Mucosa of descending colon (tissue), 3 donors: ENCODE results near the gene LRCH1. TPM values are rescaled to one million over a fixed set of nuclear protein-coding genes. Genes with fewer than 3 reads are reported as not detected.

Experiments used
- ATAC-seq: fragments of 200-7000 bp; cut with Tn5 transposase; one replicate; pipeline ENCODE4 v1.9.1; 2020; ENCODE audit warnings: mild to moderate bottlenecking, moderate library complexity
- DNase-seq, 3 donors: peaks; one replicate each; pipeline ENCODE4 v3.0.0-alpha.2; 2020
- H3K36me3 ChIP-seq: fragments of 200-600 bp; one replicate; pipeline ENCODE4 v1.8.0; 2021; ENCODE audit warnings: low read depth, mild to moderate bottlenecking
- H3K4me1 ChIP-seq: fragments of 200-600 bp; one replicate; pipeline ENCODE4 v1.8.0; 2021; ENCODE audit warnings: low read depth, mild to moderate bottlenecking
- H3K4me3 ChIP-seq: fragments of 200-600 bp; one replicate; pipeline ENCODE4 v1.8.0; 2021; ENCODE audit warnings: mild to moderate bottlenecking
- H3K9me3 ChIP-seq: fragments of 200-600 bp; one replicate; pipeline ENCODE4 v1.8.0; 2021; ENCODE audit warnings: mild to moderate bottlenecking
- intact Hi-C, 2 donors: fragments of 100-400 bp; cut with DNase I in 1 of 2; cut with micrococcal nuclease in 1 of 2; formaldehyde crosslinking; loops; one replicate each; pipeline versions ENCODE4 v1.11.0 to v1.11.1; 2022; cut with DNase I, micrococcal nuclease
- total RNA-seq, 3 donors: library from RNA; stranded (reverse); fragmentation: NEBNext Ultra II Directional in 2 of 3; extraction: Animal tissue kit (Norgen Biotek cat#: 25700) in 2 of 3; gene quantifications; one replicate each; pipeline versions ENCODE4 v1.2.1 to v1.2.4, GENCODE V29; 2021 to 2023
- TF ChIP-seq, protein P1 (sequence below): fragments of 200-600 bp; IDR thresholded peaks from one replicate; pipeline ENCODE4 v1.8.0; 2022; ENCODE audit warnings: antibody characterized with exemption, mild to moderate bottlenecking
- donor health status: DM: no; HTN: no; CAD: no; lungs with moderate emphysema.
- donor health status: DM: no; HTN: no; CAD: no.
- donor health status: DM: no; HTN: yes; CAD: no.

Gene LRCH1
- total RNA-seq, 3 donors from 2014 or later = 13.4 to 44.1 (median 16.1) TPM

DNA sequence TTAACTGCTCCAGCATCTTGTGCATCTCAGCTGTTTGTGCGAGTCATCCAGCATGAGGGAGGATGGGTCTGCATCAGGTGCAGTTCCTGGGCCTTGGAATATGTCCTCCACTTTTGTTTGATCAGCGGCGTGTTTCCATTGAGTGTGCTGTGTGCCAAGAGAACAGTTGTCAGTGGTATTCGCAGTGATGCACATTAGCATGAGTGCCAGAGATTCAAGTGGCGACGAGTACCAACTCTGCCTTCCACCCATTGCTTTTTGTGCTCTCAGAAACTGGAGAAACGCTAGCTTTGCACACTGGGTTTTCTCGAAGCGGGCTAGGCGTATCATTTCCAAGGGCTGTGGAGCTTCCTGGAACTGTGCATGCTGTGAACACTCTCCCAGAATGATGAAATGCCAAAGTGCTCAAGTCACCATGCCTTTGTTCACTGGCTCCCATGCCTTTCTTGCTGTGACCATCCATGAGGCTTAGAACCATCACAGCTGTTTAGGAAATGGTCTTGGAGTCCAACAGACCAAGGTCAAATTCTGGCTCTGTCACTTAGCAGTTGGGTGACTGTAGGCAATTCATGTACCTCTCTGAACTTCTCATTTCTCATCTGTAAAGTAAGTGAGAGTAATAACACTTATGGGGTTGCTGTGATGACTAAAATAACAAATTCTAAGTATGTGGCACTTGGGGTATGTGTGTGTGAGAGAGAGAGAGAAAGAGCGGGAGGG lies 18.4 kb downstream of the LRCH1 start:
- DNase-seq = no peak
- TF ChIP-seq, protein P1, sequence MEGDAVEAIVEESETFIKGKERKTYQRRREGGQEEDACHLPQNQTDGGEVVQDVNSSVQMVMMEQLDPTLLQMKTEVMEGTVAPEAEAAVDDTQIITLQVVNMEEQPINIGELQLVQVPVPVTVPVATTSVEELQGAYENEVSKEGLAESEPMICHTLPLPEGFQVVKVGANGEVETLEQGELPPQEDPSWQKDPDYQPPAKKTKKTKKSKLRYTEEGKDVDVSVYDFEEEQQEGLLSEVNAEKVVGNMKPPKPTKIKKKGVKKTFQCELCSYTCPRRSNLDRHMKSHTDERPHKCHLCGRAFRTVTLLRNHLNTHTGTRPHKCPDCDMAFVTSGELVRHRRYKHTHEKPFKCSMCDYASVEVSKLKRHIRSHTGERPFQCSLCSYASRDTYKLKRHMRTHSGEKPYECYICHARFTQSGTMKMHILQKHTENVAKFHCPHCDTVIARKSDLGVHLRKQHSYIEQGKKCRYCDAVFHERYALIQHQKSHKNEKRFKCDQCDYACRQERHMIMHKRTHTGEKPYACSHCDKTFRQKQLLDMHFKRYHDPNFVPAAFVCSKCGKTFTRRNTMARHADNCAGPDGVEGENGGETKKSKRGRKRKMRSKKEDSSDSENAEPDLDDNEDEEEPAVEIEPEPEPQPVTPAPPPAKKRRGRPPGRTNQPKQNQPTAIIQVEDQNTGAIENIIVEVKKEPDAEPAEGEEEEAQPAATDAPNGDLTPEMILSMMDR = no peak
- H3K9me3 ChIP-seq = no peaks in the 10 kb centered on the region
- no peaks in the 10 kb centered on the region for H3K36me3 ChIP-seq
- ATAC-seq = peak; percentile 44
- peaks cover 4% of the 10 kb centered on the region for H3K4me1 ChIP-seq
- intact Hi-C loops = no loop called here
- H3K4me3 ChIP-seq = no peak overlapping the region

DNA sequence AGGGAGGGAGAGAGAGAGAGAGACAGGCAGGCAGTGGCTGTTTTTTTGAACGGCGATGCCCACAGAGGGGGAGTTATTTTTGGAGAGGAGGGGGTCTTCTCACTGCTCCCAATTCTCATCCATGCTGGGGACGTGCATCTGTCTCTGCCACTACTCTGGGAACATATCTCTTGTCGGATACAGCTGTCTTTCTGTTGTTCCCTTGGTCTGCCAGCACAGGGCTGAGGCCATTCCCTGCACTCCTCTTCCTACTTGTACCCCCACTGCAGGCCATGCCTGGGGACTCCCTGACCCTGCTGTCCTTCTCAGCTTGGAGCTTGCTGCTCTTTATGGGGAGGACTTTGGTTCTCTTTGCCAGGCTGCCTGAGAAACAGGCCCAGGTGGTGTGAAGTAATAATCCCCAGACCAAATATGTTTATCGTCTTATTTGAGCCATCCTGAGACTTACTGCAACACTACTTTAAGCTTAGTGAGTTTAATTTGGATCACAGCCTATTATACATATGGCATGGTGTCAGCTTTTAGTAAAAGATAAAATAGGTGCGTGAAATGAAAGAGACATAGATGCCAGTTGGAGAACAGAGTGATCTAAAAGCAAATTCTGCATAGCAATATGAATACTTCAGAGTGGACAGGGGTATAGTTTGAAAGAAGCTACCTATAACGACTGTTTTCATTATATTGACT lies 19.1 kb downstream of the LRCH1 start:
- no peak overlapping the region for H3K4me3 ChIP-seq
- TF ChIP-seq, protein P1 = no peak
- no peak for DNase-seq
- peaks cover 4% of the 10 kb centered on the region for H3K4me1 ChIP-seq
- intact Hi-C loops = no loop called here
- no peaks in the 10 kb centered on the region for H3K36me3 ChIP-seq
- H3K9me3 ChIP-seq = no peaks in the 10 kb centered on the region
- ATAC-seq = no peak

DNA sequence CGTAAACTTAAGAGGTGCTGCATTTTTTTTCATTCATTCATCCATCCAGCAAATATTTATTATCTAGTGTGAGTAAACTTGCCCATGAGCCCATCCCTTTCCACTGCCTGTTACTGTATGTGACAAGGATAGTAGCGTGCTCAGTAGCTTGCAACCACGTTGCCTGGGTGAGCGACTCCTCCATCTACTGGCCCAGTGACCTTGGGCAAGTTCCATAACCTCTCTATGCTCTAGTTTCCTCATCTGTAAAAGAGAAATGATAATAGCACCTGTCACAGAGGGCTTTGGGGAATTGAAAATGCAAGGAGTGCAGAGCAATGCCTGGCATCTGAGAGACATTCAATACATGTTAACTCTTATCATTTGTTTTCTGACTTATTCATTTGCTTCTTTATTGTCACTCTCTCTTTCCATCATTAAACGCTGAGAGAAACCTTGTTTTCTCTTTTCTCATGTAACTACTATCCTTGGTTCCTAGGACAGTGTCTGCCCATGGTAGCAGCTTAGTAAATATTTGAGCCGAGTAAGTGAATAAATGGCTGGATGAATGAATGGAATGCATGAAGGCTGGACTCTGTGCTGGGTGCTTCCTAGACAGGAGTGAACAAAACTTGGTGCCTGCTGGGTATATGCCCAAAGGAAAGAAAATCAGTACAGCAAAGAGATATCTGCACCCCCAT lies 19.9 kb downstream of the LRCH1 start:
- no peak overlapping the region for H3K4me3 ChIP-seq
- H3K4me1 ChIP-seq = peaks cover 8% of the 10 kb centered on the region
- no peak for DNase-seq
- intact Hi-C loops = no loop called here
- no peak for ATAC-seq
- H3K9me3 ChIP-seq = no peaks in the 10 kb centered on the region
- no peaks in the 10 kb centered on the region for H3K36me3 ChIP-seq
- TF ChIP-seq, protein P1 = no peak

DNA sequence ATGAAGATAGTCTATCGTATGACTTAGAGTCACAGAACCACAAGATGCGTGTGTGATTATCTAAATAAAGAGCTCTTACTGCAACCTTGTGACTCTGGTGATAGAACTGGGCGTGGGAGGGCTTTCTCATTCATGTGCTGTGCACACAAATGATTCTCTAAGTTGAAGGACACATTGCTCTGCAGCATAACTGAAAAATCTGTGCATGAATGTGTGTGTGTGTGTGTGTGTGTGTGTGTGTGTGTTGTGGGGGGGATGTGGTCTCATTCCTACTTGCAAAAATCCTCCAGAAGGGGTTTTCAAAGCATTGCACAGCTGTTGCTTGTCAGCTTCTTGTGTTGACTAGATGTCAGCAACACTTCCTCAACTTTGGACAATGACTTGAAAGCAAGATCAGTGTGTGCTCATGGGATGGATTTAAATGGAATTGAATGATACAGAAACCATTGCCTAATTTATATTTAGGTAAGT lies 22.4 kb downstream of the LRCH1 start:
- no peaks in the 10 kb centered on the region for H3K36me3 ChIP-seq
- peaks cover 8% of the 10 kb centered on the region for H3K4me1 ChIP-seq
- no peak overlapping the region for H3K4me3 ChIP-seq
- no peaks in the 10 kb centered on the region for H3K9me3 ChIP-seq
- intact Hi-C loops = no loop called here
- TF ChIP-seq, protein P1 = no peak
- DNase-seq = no peak
- peak; percentile 40 for ATAC-seq

DNA sequence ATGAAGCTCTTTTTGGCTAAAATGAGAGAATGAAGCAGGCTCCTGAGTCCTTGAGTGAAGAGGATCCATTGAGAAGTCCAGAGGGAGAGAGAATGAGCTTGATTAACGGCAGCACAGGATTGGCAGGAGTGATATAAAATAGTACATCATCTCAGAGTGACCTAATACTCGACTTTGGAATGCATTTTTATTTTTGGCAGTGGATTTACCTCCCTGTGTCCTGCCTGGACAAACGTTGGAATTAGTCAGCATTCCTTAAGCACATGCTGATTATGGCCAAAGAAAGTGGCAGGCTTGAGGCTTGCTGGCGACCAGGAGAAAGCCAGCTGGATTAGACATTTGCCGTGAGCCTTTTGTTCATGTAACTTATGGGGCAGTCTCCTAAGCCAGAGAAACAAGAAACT lies 22.9 kb downstream of the LRCH1 start:
- ATAC-seq = no peak
- Histone ChIP-seq H3K9me3 (no peaks in the 10 kb centered on the region), H3K4me1 (peaks cover 8% of the 10 kb centered on the region), H3K4me3 (no peak overlapping the region), H3K36me3 (no peaks in the 10 kb centered on the region)
- DNase-seq = no peak
- TF ChIP-seq, protein P1 = no peak
- intact Hi-C loops = no loop called here
